Spinal cord (tissue), 10 donors: Measurements from ENCODE around the gene RAP2A. TPM values are rescaled to one million over a fixed set of nuclear protein-coding genes. Genes with fewer than 3 reads are reported as not detected.

Experiments
- DNase-seq, 6 donors: peaks; one replicate each; pipeline versions ENCODE4 v3.0.0 to v3.0.0-alpha.2; 2013 to 2015; ENCODE audit warnings: low spot score in 6 of 6, low read depth in 4 of 6
- H3K27ac ChIP-seq: one replicate; pipeline ENCODE4 v1.5.1; 2013; ENCODE audit warnings: low read depth, low read length, control low read depth
- H3K27me3 ChIP-seq: one replicate; pipeline ENCODE4 v1.6.1; 2013; ENCODE audit warnings: low read length; ENCODE audit not compliant: control insufficient read depth, insufficient read depth
- H3K36me3 ChIP-seq: one replicate; pipeline ENCODE4 v1.6.1; 2013; ENCODE audit warnings: low read length; ENCODE audit not compliant: control insufficient read depth, insufficient read depth
- H3K4me1 ChIP-seq: one replicate; pipeline ENCODE4 v1.6.1; 2013; ENCODE audit warnings: low read length; ENCODE audit not compliant: control insufficient read depth, insufficient read depth
- H3K4me3 ChIP-seq: one replicate; pipeline ENCODE4 v1.5.1; 2013; ENCODE audit warnings: low read depth, low read length, control low read depth
- H3K9me3 ChIP-seq: one replicate; pipeline ENCODE4 v1.6.1; 2013; ENCODE audit warnings: low read length; ENCODE audit not compliant: control insufficient read depth, insufficient read depth
- WGBS: methylation state at CpG from one replicate; pipeline ENCODE4 v1.1.5; 2013; ENCODE audit warnings: missing lambda C conversion rate; ENCODE audit not compliant: insufficient coverage; 5-methylcytosine and 5-hydroxymethylcytosine counted together
- polyA plus RNA-seq, 2 donors: library from polyadenylated mRNA; unstranded; fragments of 120-200 nt; gene quantifications; one replicate each; pipeline ENCODE4 v1.2.1, GENCODE V29; 2013; ENCODE audit not compliant: insufficient read length in 2 of 2
- small RNA-seq: library from RNA; depleted of rRNA; stranded (forward); fragments of <200 nt; gene quantifications from one replicate; pipeline ENCODE3, GENCODE V24; 2014; ENCODE audit warnings: low replicate concordance
- total RNA-seq, 2 donors: library from RNA; depleted of rRNA in 1 of 2; stranded (reverse); fragments of 120-200 nt in 1 of 2; fragments of >200 nt in 1 of 2; gene quantifications; one replicate each; pipeline versions ENCODE4 v1.2.3 to v1.2.4, GENCODE V29; 2013 to 2014
- donor health status: healthy.

The RAP2A gene
- total and polyA plus RNA-seq, 4 donors, result 83.9 to 248 (median 150) TPM

DNA sequence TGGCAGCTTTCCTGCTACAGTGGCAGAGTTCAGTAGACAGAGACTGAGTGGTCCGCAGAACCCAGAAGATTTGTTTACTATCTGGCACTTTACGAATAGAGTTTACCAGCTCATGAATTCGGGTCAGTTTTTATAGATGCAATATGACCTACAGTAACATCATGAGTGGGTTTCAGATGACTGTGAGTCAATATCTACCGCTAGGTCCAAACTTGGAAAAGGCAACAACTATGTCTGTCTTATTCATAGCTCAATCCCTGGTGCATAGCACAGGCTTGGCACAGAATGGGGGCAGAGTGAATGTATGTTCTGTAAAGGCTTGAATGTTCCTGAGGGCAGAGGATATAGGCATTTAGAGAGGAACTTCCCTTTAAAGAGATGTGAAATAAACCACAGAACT is 65.2 kb downstream of the RAP2A start:
- Histone ChIP-seq H3K27ac (no peak overlapping the region), H3K9me3 (no peaks in the 10 kb centered on the region), H3K4me1 (no peaks in the 10 kb centered on the region), H3K27me3 (no peaks in the 10 kb centered on the region), H3K4me3 (no peak overlapping the region), H3K36me3 (no peaks in the 10 kb centered on the region)
- DNase-seq, result no peak
- WGBS, result 100% methylated on average over 3 of the region's 4 CpGs

- peak in 2 of 6 donors; percentile 15 to 64 for DNase-seq
- Histone ChIP-seq H3K36me3 (no peaks in the 10 kb centered on the region), H3K27ac (peak overlapping the region; percentile 25), H3K4me1 (no peaks in the 10 kb centered on the region), H3K4me3 (no peak overlapping the region), H3K9me3 (no peaks in the 10 kb centered on the region), H3K27me3 (no peaks in the 10 kb centered on the region)
- 53% methylated on average over 2 of the region's 4 CpGs for WGBS
Observed at GRCh38 chr13:97502181-97502580, 68.2 kb downstream of the RAP2A start.

DNA sequence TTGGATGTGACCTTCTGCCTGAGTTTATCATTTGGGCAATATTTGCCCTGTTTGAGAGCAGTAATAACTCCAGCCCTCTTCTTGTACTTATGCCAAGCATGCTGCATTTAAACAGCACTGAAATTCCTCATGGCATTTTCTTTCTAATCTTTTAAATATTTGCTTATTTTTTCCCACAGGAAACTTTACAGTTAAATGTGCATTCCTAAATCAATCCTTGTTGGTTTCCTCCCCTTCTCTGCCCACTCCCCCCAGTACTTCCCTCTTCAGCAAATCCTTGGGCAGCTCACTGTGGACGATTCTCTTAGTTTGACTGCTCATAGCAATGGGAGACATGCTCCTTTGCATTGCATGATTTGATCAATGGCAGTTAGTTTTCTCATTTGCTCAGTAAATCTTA is 68.7 kb downstream of the RAP2A start:
- no peak for DNase-seq
- no CpG with 5 or more reads among the region's 1 CpG for WGBS
- no peaks in the 10 kb centered on the region for H3K9me3 ChIP-seq
- no peaks in the 10 kb centered on the region for H3K36me3 ChIP-seq
- no peaks in the 10 kb centered on the region for H3K4me1 ChIP-seq
- peak overlapping the region; percentile 25 for H3K27ac ChIP-seq
- H3K27me3 ChIP-seq, result no peaks in the 10 kb centered on the region
- no peak overlapping the region for H3K4me3 ChIP-seq

GRCh38 chr13:97505017-97505416 is 71.0 kb downstream of the RAP2A start:
- no peaks in the 10 kb centered on the region for H3K36me3 ChIP-seq
- DNase-seq, result no peak
- 43% methylated on average over 1 of the region's 1 CpG for WGBS

DNA sequence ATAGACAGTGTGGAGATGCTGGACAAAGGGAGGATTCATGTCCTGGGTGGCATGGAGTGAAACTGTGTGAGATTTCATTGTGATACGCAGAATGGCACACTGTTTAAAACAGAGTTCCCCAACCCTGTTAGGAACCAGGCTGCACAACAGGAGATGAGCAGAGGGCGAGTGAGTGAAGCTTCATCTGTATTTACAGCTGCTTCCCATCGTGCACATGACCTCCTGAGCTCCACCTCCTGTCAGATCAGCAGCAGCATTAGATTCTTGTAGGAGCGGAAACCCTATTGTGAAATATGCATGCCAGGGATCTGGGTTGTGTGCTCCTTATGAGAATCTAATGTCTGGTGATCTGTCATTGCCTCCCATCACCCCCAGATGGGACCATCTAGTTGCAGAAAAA is 72.5 kb downstream of the RAP2A start:
- Histone ChIP-seq H3K9me3 (peaks cover 2% of the 10 kb centered on the region), H3K27ac (no peak overlapping the region), H3K4me3 (no peak overlapping the region), H3K36me3 (no peaks in the 10 kb centered on the region), H3K27me3 (no peaks in the 10 kb centered on the region), H3K4me1 (no peaks in the 10 kb centered on the region)
- 55% methylated on average over 2 of the region's 4 CpGs for WGBS
- DNase-seq, result peak in 2 of 6 donors; percentile 17 to 55

More at GRCh38 chr13:97505017-97505416, 71.0 kb downstream of the RAP2A start:
- Histone ChIP-seq H3K4me1 (no peaks in the 10 kb centered on the region), H3K27ac (no peak overlapping the region), H3K9me3 (no peaks in the 10 kb centered on the region), H3K4me3 (no peak overlapping the region), H3K27me3 (no peaks in the 10 kb centered on the region)

DNA sequence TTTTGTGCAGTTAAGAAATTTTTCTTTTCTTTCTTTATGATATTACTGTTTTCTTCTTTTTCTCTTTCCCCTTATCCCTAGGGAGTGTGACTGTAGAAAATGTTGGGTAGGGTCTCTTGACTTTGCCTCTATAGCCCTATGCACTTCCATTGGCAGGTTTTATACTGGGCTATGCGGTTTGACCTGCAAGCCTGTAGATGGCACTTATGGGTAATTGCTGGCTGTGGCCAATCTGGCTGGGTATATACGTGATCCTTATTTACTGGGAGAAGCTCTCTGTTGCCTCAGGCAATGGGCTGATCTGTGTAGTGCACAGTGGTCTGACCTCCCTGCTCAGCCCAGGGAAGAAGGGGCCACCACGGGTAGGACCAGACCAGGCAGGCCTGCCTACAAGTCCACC is 78.8 kb downstream of the RAP2A start:
- H3K27me3 ChIP-seq, result no peaks in the 10 kb centered on the region
- H3K27ac ChIP-seq, result no peak overlapping the region
- H3K4me1 ChIP-seq, result no peaks in the 10 kb centered on the region
- H3K9me3 ChIP-seq, result peaks cover 4% of the 10 kb centered on the region
- H3K36me3 ChIP-seq, result no peaks in the 10 kb centered on the region
- no peak overlapping the region for H3K4me3 ChIP-seq
- WGBS, result 76% methylated on average over 2 of the region's 3 CpGs
- no peak for DNase-seq

GRCh38 chr13:97515643-97516042 is 81.7 kb downstream of the RAP2A start:
- no peaks in the 10 kb centered on the region for H3K4me1 ChIP-seq
- no peaks in the 10 kb centered on the region for H3K36me3 ChIP-seq
- H3K9me3 ChIP-seq, result peaks cover 2% of the 10 kb centered on the region
- DNase-seq, result no peak
- no peaks in the 10 kb centered on the region for H3K27me3 ChIP-seq
- no peak overlapping the region for H3K27ac ChIP-seq
- 100% methylated on average over 1 of the region's 1 CpG for WGBS
- H3K4me3 ChIP-seq, result no peak overlapping the region

GRCh38 chr13:97517967-97518366 is 84.0 kb downstream of the RAP2A start:
- no peaks in the 10 kb centered on the region for H3K9me3 ChIP-seq
- no peak for DNase-seq
- no peak overlapping the region for H3K27ac ChIP-seq
- H3K36me3 ChIP-seq, result no peaks in the 10 kb centered on the region
- 83% methylated on average over 1 of the region's 1 CpG for WGBS
- no peak overlapping the region for H3K4me3 ChIP-seq
- H3K27me3 ChIP-seq, result no peaks in the 10 kb centered on the region
- no peaks in the 10 kb centered on the region for H3K4me1 ChIP-seq

Small RNA genes lying within 50 kb of the gene (small RNA-seq; reads per million reads assigned to genes)
- not detected for gene AL442067.1

Other genes starting within 250 kb of the RAP2A start
- gene MBNL2, start 211.8 kb upstream of the RAP2A start, total RNA-seq, result 100 to 1,000 TPM in 1 of 2 donors, 10 to 100 TPM in 1; 63.9 to 101 TPM
- gene MBNL2, start 211.8 kb upstream of the RAP2A start, polyA plus RNA-seq, result 10 to 100 TPM; 26.9 to 32.9 TPM